NB4 (cell line): ENCODE results near the gene DEAF1.
A peak's percentile ranks its signal among the peaks of the same experiment; 100 is the strongest.
"Not testable (repeated sequence)": the region's sequence is repeated elsewhere in the genome, so short reads cannot be mapped to it uniquely, and the experiment has no call there.

ENCODE experiments used
- DNase-seq: peaks from one replicate; pipeline ENCODE4 v3.0.0; 2010; ENCODE audit warnings: low read depth
- H3K4me3 ChIP-seq: one replicate; pipeline ENCODE4 v1.5.1; 2011; ENCODE audit warnings: mild to moderate bottlenecking, low read depth, low read length, moderate library complexity
- MYC ChIP-seq: IDR thresholded peaks from 2 replicates; pipeline ENCODE4 v1.6.1; 2011; ENCODE audit warnings: low read depth, low read length
- POLR2A ChIP-seq: IDR thresholded peaks from 2 replicates; pipeline ENCODE4 v1.6.1; 2011; ENCODE audit warnings: mild to moderate bottlenecking; ENCODE audit not compliant: insufficient read length; ENCODE audit errors: extremely low read depth
- TF ChIP-seq, protein P1 (sequence below): IDR thresholded peaks from one replicate; pipeline ENCODE4 v1.5.1; 2012; ENCODE audit warnings: low read depth, low read length
- TF ChIP-seq, protein P2 (sequence below): IDR thresholded peaks from 2 replicates; pipeline ENCODE4 v1.6.1; 2011; ENCODE audit warnings: low read depth, low read length

Gene DEAF1

DNA sequence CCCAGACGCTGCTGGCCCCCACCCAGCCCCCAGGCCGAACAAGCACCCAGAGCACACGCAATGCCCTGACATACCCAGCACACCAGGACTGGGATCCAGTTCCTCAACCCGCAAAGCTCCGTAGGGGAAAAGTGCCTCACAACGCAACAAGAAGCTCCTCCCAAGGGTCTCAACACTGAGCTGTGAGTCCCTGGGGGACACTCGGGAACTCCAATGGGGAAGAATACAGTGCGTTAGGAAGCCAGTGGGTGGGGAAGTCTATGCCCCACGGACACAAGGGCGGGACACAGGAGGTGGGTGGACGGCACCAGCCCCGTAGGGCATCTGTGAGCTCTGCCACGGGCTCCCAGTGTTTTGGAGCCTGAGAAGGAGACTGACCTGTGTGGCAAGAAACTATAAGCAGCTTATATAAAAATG is 1.6 kb downstream of the DEAF1 start:
- peak; percentile 80 for DNase-seq
- H3K4me3 ChIP-seq, result peak overlapping the region; percentile 64

DNA sequence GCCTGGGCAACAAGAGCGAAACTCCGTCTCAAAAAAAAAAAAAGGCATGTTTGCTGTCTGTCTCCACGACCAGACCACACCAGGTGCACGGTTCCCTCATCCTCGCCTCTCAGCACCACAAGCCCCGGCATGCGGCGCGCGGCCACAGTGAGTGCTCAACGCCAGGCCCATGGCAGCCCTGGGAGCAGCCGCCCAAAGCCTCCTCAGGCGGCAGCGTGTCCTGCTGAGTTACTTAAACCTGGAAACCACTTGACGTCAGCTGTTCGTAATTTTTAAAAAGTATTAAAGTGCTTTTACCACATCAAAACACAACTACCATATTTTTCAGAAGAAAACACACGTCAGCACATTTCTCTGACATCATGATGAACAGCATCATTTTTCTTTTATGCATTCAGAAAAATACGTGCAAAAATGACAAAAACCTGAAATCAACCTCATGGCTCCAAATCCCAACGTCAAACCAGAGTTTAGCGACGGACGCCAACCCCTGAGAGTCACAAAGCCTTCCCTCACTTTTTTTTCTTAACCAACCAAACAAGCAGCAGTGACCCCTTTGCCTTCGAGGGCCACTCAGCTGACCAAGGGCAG is 2.1 kb downstream of the DEAF1 start:
- H3K4me3 ChIP-seq, result peak overlapping the region; percentile 64
- TF ChIP-seq MYC, result no peak
- TF ChIP-seq, protein P1, sequence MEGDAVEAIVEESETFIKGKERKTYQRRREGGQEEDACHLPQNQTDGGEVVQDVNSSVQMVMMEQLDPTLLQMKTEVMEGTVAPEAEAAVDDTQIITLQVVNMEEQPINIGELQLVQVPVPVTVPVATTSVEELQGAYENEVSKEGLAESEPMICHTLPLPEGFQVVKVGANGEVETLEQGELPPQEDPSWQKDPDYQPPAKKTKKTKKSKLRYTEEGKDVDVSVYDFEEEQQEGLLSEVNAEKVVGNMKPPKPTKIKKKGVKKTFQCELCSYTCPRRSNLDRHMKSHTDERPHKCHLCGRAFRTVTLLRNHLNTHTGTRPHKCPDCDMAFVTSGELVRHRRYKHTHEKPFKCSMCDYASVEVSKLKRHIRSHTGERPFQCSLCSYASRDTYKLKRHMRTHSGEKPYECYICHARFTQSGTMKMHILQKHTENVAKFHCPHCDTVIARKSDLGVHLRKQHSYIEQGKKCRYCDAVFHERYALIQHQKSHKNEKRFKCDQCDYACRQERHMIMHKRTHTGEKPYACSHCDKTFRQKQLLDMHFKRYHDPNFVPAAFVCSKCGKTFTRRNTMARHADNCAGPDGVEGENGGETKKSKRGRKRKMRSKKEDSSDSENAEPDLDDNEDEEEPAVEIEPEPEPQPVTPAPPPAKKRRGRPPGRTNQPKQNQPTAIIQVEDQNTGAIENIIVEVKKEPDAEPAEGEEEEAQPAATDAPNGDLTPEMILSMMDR, result no peak
- no peak for TF ChIP-seq POLR2A
- TF ChIP-seq, protein P2, sequence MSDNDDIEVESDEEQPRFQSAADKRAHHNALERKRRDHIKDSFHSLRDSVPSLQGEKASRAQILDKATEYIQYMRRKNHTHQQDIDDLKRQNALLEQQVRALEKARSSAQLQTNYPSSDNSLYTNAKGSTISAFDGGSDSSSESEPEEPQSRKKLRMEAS, result no peak
- no peak for DNase-seq

More for the DNA sequence above, 1.6 kb downstream of the DEAF1 start:
- TF ChIP-seq, protein P1, result no peak
- TF ChIP-seq, protein P2, result no peak
- no peak for TF ChIP-seq POLR2A
- no peak for TF ChIP-seq MYC

DNA sequence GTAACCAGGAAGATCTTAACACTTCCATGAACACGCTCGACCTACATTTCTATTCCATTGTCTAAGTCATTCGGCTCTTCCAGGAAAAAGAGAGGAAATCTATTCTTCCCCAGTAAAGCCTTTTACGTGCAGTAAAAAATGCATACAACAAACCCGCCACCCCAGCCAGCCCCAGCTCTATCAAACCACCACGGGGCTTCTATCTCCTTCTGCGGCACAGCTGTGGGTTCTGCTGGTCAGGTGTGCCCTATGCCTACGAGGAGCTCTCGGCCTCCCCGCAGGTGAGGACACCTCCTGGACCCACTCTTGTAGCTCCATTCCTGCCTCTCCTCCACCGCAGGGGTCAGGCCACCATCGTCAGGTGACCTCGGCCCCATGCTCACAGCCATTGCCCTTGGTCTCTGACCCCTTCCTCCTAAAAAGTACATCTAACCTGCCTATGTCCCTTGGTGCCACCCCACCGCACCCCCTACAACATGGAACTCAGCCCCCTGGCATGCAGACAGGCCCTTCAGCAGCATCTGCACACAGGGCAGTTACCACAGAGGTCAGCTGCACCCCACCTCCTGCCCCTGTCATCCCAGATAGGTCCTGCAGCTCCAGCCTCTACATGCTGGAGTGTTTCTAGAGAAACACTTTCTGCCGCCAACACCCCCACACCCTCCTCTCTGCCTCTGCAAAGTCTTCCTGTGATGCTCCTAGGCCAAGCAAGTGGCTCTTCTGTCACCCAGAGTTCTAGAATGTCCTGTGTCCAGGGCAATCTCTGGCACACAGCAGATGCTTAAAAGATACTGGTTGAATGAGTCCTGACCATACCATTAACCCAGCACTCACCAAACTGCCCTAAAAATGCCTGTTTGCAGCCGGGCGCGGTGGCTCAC is 3.1 kb downstream of the DEAF1 start:
- no peak for DNase-seq

DNA sequence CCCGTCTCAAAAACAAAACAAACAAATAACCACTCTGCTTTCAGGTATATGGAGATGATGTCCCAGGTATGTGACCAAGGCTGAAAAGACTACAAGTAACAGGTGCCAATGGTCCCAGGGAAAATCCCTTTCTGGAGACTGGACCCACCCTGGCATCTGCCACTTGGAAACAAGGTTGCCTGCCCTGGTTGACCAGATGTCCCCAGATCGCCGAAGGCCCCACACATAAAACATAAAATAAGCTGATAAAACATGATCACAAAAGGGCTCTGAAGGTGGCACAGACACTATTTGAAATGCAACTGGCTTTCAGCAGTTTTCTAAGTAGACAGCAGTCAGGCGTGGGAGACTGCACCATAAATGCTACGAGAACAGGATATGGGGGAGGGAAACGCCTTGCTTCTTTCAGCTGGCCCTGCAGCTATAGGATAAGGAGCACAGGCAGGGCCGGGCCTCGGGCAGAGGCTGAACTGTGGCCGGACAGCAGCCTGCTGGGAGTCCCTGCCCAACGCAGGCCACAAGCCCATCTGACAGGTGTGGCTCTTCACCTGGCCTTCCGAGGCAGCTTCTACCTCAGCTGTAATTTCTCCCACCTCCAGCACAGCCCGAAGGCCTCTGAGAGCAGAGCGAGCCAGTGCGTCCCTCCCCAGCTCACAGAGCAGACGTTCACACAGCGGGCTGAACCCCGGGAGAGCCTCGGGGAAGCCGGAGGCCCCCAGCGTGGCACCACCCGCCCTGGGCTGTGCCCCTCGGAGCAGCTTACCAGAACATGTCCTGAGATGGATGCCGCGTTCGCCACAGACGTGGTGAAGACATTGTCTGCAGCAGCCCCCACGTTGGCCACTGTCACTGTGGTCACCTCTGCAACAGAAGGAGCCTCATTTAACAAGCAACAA is 4.0 kb downstream of the DEAF1 start:
- peak; percentile 49 for DNase-seq
- TF ChIP-seq, protein P1, result no peak
- TF ChIP-seq POLR2A (no peak), MYC (no peak)
- TF ChIP-seq, protein P2, result peak; percentile 47; the same call in 1 of the 2 replicates
- H3K4me3 ChIP-seq, result no peak overlapping the region

More for the DNA sequence above, 3.1 kb downstream of the DEAF1 start:
- H3K4me3 ChIP-seq, result no peak overlapping the region
- TF ChIP-seq POLR2A (no peak), MYC (no peak)
- TF ChIP-seq, protein P1, result no peak
- TF ChIP-seq, protein P2, result no peak

DNA sequence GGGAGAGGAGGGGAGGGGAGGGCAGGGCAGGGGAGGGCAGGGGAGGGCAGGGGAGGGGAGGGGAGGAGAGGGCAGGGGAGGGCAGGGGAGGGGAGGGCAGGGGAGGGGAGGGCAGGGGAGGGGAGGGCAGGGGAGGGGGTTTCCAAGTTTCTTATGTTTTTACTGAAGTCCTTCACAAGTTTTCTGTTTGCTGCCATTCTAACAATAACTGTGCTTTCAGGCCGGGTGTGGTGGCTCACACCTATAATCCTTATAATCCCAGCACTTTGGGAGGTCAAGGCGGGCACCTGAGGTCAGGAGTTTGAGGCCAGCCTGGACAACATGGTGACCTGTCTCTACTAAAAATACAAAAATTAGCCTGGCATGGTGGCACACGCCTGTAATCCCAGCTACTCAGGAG is 4.8 kb downstream of the DEAF1 start:
- DNase-seq, H3K4me3 ChIP-seq: not testable (repeated sequence)
